Activated naive CD8-positive, alpha-beta T cell treated with anti-CD3 and anti-CD28 coated beads, Interleukin-2, amount 50 U/mL, for 24 hours (primary cell): ENCODE results near the gene SLC15A2.
"Not testable (repeated sequence)": the region's sequence is repeated elsewhere in the genome, so short reads cannot be mapped to it uniquely, and the experiment has no call there.

Source experiments
- ATAC-seq: fragments of 150-1000 bp; cut with Tn5 transposase; one replicate; pipeline ENCODE4 v1.10.0; 2021
- DNase-seq: peaks from one replicate; pipeline ENCODE4 v3.0.0; 2021
- H3K27ac Mint-ChIP-seq: one replicate; pipeline ENCODE4 v1.8.0; 2021; ENCODE audit warnings: mild to moderate bottlenecking, mixed read lengths
- H3K27me3 Mint-ChIP-seq: one replicate; pipeline ENCODE4 v1.8.0; 2021; ENCODE audit warnings: mixed read lengths
- H3K36me3 Mint-ChIP-seq: one replicate; pipeline ENCODE4 v1.8.0; 2021; ENCODE audit warnings: low read depth, mixed read lengths
- H3K4me1 Mint-ChIP-seq: one replicate; pipeline ENCODE4 v1.8.0; 2021; ENCODE audit warnings: mixed read lengths
- H3K4me3 Mint-ChIP-seq: one replicate; pipeline ENCODE4 v1.8.0; 2021; ENCODE audit warnings: mild to moderate bottlenecking, moderate library complexity, mixed read lengths
- H3K9me3 Mint-ChIP-seq: one replicate; pipeline ENCODE4 v1.8.0; 2021; ENCODE audit warnings: mixed read lengths

The SLC15A2 gene

GRCh38 chr3:121897296-121897695 lies 3.1 kb downstream of the SLC15A2 start:
- DNase-seq (no peak), ATAC-seq (no peak)
- no peaks in the 10 kb centered on the region for H3K27me3 Mint-ChIP-seq
- no peak overlapping the region for H3K4me3 Mint-ChIP-seq
- H3K4me1 Mint-ChIP-seq = no peaks in the 10 kb centered on the region
- no peaks in the 10 kb centered on the region for H3K36me3 Mint-ChIP-seq
- H3K27ac Mint-ChIP-seq = no peak overlapping the region
- H3K9me3 Mint-ChIP-seq = no peaks in the 10 kb centered on the region

- no peak overlapping the region for H3K27ac Mint-ChIP-seq
- H3K36me3 Mint-ChIP-seq = peaks cover 23% of the 10 kb centered on the region
- no peaks in the 10 kb centered on the region for H3K9me3 Mint-ChIP-seq
- ATAC-seq (no peak), DNase-seq (no peak)
- H3K4me1 Mint-ChIP-seq = no peaks in the 10 kb centered on the region
- no peak overlapping the region for H3K4me3 Mint-ChIP-seq
- H3K27me3 Mint-ChIP-seq = no peaks in the 10 kb centered on the region
These were observed 19.2 kb downstream of the SLC15A2 start for GRCh38 chr3:121913305-121913990.

DNA sequence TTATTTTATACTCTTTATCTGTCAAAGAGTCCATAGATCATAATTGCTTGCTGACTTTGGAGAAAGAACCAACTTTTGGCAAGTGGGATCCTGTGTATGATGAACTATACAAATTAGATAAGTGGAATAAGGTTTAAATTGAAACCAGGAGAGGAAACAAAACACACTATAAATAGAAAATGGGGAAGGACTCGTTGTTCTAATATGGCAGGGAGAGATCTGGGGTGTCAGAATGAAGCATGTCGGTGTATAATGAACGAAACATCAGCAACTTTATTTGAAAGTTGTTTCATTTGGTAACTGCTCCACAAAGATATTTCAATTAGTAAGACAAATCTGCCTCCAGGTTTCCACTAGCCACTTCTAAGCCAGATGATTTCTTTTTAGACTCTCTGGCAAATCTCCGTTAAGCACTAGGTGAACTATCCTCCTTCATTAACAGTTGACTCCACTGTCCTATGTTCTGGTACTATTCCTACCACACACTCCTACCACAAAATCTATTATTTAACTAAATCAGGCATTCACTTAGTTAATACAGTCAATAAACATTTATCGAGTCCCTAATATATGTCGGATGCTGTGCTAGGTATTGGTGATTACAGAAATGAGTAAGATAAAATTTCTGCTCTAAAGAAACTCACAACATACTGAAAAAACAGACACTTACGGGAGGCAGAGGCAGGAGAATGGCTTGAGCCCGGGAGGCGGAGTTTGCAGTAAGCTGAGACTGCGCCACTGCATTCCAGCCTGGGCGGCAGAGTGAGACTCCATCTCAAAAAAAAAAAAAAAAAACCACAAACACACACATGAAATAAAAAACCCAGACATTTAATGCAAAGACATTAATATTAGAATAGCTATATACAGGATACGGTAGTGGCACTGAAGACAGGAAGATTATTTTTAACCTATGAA lies 20.1 kb downstream of the SLC15A2 start:
- ATAC-seq (no peak), DNase-seq (no peak)
- Mint-ChIP-seq H3K27me3 (no peaks in the 10 kb centered on the region), H3K4me3 (no peak overlapping the region), H3K36me3 (peaks cover 18% of the 10 kb centered on the region), H3K27ac (no peak overlapping the region), H3K9me3 (no peaks in the 10 kb centered on the region), H3K4me1 (no peaks in the 10 kb centered on the region)

GRCh38 chr3:121916189-121916588 lies 22.0 kb downstream of the SLC15A2 start:
- H3K9me3 Mint-ChIP-seq = no peaks in the 10 kb centered on the region
- no peaks in the 10 kb centered on the region for H3K4me1 Mint-ChIP-seq
- ATAC-seq = no peak
- no peak for DNase-seq
- H3K27me3 Mint-ChIP-seq = no peaks in the 10 kb centered on the region
- H3K36me3 Mint-ChIP-seq = peaks cover 14% of the 10 kb centered on the region
- H3K27ac Mint-ChIP-seq = no peak overlapping the region
- H3K4me3 Mint-ChIP-seq = no peak overlapping the region

- Mint-ChIP-seq H3K36me3 (peaks cover 12% of the 10 kb centered on the region), H3K9me3 (no peaks in the 10 kb centered on the region), H3K4me3 (no peak overlapping the region), H3K27me3 (no peaks in the 10 kb centered on the region), H3K27ac (no peak overlapping the region), H3K4me1 (no peaks in the 10 kb centered on the region)
- ATAC-seq (no peak), DNase-seq (no peak)
These were observed 24.7 kb downstream of the SLC15A2 start for GRCh38 chr3:121918779-121919483.

DNA sequence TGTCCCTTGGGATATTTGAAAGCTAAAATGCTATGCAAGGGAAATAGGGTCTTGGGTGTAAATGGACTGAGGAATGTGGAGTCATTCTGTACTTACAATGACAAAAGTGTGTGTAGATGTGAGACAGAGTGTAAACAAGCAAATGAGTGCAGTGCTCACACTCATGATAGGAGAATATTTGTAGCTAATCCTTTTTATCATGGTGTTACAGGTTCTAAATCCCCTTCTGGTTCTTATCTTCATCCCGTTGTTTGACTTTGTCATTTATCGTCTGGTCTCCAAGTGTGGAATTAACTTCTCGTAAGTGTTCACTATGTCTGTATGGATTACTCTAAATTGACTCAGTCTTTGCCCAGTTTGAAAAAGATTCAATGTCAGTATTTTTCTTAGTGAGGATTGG lies 30.5 kb downstream of the SLC15A2 start:
- Mint-ChIP-seq H3K9me3 (no peaks in the 10 kb centered on the region), H3K27ac (no peak overlapping the region), H3K4me3 (no peak overlapping the region), H3K36me3 (peaks cover 20% of the 10 kb centered on the region), H3K4me1 (no peaks in the 10 kb centered on the region), H3K27me3 (no peaks in the 10 kb centered on the region)
- ATAC-seq = no peak
- no peak for DNase-seq

- Mint-ChIP-seq H3K4me1 (no peaks in the 10 kb centered on the region), H3K27ac (no peak overlapping the region), H3K9me3 (no peaks in the 10 kb centered on the region), H3K27me3 (no peaks in the 10 kb centered on the region), H3K36me3 (peaks cover 20% of the 10 kb centered on the region), H3K4me3 (no peak overlapping the region)
- ATAC-seq (no peak), DNase-seq (no peak)
These were observed 32.2 kb downstream of the SLC15A2 start for GRCh38 chr3:121926380-121926779.

- ATAC-seq, H3K27ac Mint-ChIP-seq, H3K4me3 Mint-ChIP-seq, H3K4me1 Mint-ChIP-seq, H3K27me3 Mint-ChIP-seq, H3K9me3 Mint-ChIP-seq, DNase-seq: not testable (repeated sequence)
- peaks cover 17% of the 10 kb centered on the region for H3K36me3 Mint-ChIP-seq
These were observed 44.1 kb downstream of the SLC15A2 start for GRCh38 chr3:121938141-121938855.

DNA sequence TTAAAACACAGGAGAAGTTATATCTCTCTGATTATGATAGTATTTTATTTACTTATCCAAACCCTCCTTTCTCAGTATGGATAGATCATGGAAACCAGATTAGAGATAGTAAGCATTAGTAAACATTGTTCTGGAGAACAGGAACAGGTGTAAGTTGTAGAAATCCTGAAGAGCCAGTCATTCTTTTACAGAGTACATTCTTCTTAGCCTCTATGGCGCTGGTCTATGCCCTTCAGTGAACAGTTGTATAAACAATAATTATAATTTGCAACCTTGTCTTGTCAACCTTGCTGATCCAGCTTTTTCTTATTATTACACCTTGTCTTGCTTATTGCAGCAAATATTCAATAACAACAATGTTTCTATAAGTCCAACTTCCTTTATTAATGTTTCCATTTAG lies 47.4 kb downstream of the SLC15A2 start:
- H3K27me3 Mint-ChIP-seq = no peaks in the 10 kb centered on the region
- H3K27ac Mint-ChIP-seq = no peak overlapping the region
- no peaks in the 10 kb centered on the region for H3K9me3 Mint-ChIP-seq
- peaks cover 12% of the 10 kb centered on the region for H3K36me3 Mint-ChIP-seq
- H3K4me1 Mint-ChIP-seq = no peaks in the 10 kb centered on the region
- no peak overlapping the region for H3K4me3 Mint-ChIP-seq
- ATAC-seq (no peak), DNase-seq (no peak)

DNA sequence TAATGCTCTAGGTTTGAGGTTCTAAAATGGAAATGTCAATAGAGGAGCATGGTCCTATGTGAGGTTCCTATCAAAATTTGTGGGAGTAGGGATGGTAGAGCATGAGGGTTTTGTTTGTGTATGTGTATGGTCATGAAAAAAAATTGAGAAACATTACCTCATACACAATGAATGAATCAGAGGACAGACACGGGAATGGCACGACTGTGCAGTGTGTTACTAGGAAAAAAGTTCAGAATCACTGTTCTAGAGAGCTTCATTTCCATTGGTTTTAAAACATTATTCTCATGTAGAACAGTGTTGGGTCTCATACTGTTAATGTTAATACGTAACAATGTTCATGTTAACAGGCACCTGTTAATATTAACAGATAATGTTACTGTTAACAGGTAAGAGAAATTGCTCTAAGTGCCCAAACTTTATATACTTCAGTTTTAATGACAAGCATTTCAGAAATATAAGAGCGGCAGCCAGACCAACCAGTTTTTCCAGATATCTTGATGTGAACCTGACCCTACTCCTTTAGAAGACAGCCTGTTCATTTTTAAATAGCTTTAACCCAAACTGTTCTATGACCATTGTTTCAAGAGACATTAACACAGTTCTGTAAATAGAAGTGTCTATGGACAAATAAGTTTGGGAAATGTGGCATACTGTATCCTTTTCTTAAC lies 48.0 kb downstream of the SLC15A2 start:
- Mint-ChIP-seq H3K36me3 (peaks cover 12% of the 10 kb centered on the region), H3K27ac (no peak overlapping the region), H3K4me3 (no peak overlapping the region), H3K9me3 (no peaks in the 10 kb centered on the region), H3K4me1 (no peaks in the 10 kb centered on the region), H3K27me3 (no peaks in the 10 kb centered on the region)
- DNase-seq (no peak), ATAC-seq (no peak)

DNA sequence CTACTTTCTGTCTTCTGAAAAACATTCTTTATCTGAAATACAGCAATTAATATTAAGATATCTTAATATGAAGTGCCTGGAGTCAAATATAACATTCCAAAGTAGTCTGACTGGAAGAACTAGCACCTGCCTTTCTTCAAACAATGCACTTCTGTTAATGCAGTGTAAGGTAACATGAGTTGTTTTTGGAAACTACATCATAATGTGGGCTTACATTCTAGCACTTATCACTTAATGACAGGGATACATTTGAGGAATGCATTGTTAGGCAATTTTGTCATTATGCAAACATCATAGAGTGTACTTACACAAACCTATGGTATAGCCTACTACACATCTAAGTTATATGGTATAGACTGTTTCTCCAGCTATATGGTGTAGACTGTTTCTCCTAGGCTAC lies 49.2 kb downstream of the SLC15A2 start:
- H3K9me3 Mint-ChIP-seq = no peaks in the 10 kb centered on the region
- no peaks in the 10 kb centered on the region for H3K27me3 Mint-ChIP-seq
- no peaks in the 10 kb centered on the region for H3K4me1 Mint-ChIP-seq
- ATAC-seq (no peak), DNase-seq (no peak)
- no peak overlapping the region for H3K4me3 Mint-ChIP-seq
- H3K36me3 Mint-ChIP-seq = peaks cover 10% of the 10 kb centered on the region
- H3K27ac Mint-ChIP-seq = no peak overlapping the region

GRCh38 chr3:121948641-121949040 lies 54.4 kb downstream of the SLC15A2 start:
- H3K4me1 Mint-ChIP-seq = no peaks in the 10 kb centered on the region
- no peak for ATAC-seq
- no peak overlapping the region for H3K27ac Mint-ChIP-seq
- no peak overlapping the region for H3K4me3 Mint-ChIP-seq
- H3K9me3 Mint-ChIP-seq = peaks cover 20% of the 10 kb centered on the region
- DNase-seq = no peak
- no peaks in the 10 kb centered on the region for H3K27me3 Mint-ChIP-seq
- peaks cover 8% of the 10 kb centered on the region for H3K36me3 Mint-ChIP-seq

DNA sequence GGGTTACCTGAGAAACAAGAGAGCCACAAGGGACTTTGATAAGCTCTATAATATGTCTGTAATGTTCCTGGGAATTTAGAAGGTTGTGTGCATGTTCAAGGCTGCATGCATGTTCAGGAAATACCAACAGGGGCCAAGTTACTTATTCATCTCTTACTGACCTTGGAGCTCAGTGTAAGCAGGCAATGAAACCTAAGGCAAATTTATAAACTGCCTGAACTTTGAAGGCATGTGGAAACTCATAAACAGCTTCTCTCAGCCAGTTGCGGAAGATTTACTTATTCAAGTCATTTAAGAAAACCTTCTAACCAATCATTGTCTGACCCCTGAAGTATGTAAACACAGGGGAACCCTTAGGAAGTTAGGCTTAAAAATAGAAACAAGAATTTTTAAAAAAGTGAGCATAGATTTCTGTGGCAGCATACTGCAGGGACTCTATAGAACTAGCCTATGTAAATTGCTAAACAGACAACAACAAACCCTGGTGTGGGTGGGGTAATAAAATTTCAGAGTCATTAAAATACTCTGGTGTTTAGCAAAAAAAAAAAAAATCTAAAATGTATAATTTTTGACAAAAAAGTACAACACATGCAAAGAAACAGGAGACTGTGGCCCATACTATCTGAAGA lies 57.2 kb downstream of the SLC15A2 start:
- Mint-ChIP-seq H3K9me3 (peaks cover 20% of the 10 kb centered on the region), H3K36me3 (peaks cover 8% of the 10 kb centered on the region), H3K4me1 (no peaks in the 10 kb centered on the region), H3K27me3 (no peaks in the 10 kb centered on the region), H3K27ac (no peak overlapping the region), H3K4me3 (no peak overlapping the region)
- no peak for DNase-seq
- no peak for ATAC-seq
